T-helper 1 cell treated with Interleukin-12 subunit alpha and Interleukin-12 subunit beta and Interleukin-4 antibody, amounts not matched to agents 30 ng/mL and 1 ng/mL, for 36 hours (primary cell): ENCODE data around the gene JARID2. TPM values are rescaled to one million over a fixed set of nuclear protein-coding genes. Genes with fewer than 3 reads are reported as not detected.

Source experiments
- intact Hi-C: fragments of 100-400 bp; cut with micrococcal nuclease; formaldehyde crosslinking; loops from one replicate; pipeline ENCODE4 v1.15.1; 2024
- total RNA-seq: library from RNA; stranded (reverse); gene quantifications from 2 replicates; pipeline ENCODE4 v1.2.3, GENCODE V29; 2022

The JARID2 gene
- total RNA-seq, 1 donor from 2014 or later, result 40.3 TPM

DNA sequence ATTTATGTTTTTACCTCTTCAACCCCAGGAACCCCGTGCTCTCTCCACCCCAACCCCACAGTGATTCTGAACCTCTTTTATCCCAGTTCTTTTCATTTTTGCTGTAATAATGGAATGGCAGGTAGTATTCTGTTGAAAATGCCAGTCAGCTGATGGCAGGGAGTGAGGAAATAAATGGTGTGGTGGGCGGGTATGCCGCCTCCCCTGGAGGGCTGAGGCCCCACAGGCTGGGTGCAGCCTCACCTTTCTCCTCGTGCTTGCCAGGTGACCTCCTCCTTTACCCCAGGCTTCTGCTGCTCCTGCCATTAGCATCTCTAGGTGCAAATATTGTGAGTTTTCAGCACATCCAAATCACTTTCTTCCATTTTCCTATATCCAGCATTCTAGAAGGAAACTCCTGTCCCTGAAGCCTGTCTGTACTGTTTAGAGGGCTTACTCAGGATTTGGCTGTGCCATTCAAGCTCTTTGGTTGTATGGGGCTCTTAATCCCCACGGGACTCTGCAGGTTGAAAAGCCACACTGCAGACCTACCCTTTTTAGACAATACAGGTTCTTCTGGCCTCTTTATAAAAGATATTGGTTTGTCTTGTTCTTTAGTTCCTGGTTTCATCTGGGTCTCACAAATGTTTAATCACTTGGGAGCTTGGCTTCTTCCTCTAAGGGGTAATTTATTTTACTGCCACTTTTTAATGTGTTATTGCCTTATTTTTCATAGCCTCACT, 201.8 kb downstream of the JARID2 start:
- intact Hi-C loops, result no loop called here

DNA sequence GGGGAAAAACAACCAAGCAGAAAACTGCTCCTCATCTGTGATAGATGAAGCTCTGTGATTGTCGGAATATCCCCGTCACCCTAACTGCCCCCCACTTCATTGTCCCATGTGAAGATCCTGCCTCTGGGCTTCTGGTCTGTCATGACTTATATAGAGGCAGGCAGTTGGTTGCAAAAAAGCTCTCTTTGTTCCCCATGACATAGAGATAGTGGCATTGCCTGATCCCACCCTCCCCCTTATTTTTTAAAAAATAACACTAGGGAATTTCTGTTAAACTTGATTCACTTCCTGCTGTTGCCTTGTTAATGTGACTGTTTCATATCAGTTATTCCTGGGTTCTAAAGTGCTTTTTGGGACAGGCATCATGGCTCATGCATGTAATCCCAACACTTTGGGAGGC, 203.1 kb downstream of the JARID2 start:
- intact Hi-C loops, result no loop called here

- intact Hi-C loops, result loop anchor here (2.0 kb wide), 1 partner anchor 15 kb away; no protein-coding TSS in a partner anchor
These were observed 205.9 kb downstream of the JARID2 start for GRCh38 chr6:15451738-15452137.

DNA sequence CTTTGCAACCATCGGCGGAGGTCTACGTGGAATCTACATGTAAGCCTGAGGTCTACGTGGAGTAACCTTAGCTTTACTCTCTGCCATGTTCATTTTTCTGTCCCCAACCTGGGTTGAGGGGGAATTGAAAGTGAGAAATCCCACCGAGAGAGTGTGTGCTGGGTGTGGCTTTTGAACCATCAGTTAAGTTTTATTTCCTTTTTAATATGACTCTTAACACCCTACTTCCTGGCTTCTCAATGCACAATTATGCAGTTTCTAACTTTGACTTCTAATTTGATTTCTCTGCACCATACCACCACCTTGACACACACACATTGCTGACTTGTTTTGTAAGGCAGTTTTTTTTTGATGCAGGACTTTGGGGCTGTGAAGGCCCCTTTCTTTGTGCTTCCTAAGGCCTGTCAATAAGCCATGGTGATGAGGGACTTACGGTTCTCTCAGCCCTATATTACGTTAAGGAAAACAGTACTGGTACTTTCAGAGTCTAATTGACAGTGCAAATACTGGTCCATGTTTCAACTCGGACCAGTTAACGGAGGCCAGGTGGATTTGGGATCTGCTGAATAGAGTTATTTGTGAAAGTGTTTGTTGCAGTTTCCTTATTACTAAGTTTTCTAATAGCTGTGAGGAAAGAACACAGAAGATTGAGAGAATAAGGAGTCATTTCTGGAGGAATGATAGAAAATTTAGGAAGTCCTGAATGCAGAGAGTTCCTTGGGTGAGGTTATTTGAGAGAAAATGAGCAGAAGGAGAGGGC, 206.5 kb downstream of the JARID2 start:
- intact Hi-C loops, result no loop called here

- intact Hi-C loops, result no loop called here
These were observed 207.3 kb downstream of the JARID2 start for GRCh38 chr6:15453186-15453585.

GRCh38 chr6:15453622-15454021, 207.8 kb downstream of the JARID2 start:
- intact Hi-C loops, result no loop called here

DNA sequence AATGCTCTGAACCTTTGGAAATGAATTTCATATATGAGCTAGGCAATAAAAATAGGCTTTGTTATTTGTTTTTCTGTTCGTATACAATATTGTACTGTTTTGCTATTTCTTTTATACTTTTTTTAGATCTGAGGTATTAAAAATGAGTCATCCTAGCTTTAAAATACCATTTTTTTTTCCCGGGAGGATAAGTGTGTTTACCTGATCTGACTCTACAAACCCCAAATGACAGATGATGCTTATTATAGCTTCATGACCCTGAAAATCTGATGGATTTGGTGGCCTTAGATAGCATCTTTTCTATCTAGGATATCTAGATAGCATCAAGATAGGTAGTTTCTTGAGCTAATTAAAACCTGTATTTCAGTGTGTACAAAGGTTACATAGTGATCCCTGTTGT, 210.6 kb downstream of the JARID2 start:
- intact Hi-C loops, result no loop called here

DNA sequence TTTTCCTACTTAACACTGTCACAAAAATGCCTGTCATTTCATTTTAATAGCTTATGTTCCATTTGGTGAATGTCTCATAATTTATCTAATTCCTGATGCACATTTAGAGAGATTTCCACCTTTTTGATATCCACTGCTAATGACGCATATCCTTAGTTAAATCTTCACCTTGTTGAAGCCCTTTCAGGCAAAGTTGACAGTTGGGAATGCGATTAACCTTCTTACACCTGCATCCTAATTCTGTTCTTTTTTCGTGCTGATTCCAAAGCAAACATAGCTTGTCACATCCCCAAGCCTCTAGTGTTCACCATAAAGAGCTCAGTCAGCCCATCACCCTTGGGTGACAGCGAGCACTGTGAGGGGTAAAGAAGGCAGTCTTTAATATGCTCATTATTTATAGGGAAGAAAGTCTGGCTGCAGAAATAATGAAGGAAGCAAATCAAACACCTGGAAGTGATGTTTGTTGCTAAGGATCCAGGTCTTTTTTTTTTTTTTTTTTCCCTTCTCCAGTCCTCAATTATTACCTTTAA, 211.3 kb downstream of the JARID2 start:
- intact Hi-C loops, result no loop called here

DNA sequence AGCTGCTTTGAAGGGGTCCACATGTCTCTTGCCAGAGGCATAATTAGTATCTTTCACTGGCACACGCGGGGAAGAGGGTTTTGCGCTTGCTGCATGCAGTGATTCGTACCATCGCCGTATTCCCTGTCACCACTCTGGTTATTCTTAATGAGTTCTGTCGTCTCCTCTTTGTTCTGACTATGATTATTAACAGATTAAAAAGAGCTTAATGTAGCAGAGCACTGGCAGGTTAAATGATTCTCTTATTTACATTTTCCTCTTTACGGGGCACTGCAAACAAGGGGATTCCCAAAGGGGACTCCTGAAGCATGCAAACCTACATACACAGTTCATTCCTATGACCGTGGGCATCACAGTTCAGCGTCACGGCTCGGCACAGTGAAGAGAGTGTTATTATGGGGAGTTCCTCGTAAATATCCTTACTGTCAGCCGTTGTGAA, 212.2 kb downstream of the JARID2 start:
- intact Hi-C loops, result no loop called here

- intact Hi-C loops, result no loop called here
These were observed 214.3 kb downstream of the JARID2 start for GRCh38 chr6:15460110-15460727.

- intact Hi-C loops, result no loop called here
These were observed 215.5 kb downstream of the JARID2 start for GRCh38 chr6:15461127-15461944.

DNA sequence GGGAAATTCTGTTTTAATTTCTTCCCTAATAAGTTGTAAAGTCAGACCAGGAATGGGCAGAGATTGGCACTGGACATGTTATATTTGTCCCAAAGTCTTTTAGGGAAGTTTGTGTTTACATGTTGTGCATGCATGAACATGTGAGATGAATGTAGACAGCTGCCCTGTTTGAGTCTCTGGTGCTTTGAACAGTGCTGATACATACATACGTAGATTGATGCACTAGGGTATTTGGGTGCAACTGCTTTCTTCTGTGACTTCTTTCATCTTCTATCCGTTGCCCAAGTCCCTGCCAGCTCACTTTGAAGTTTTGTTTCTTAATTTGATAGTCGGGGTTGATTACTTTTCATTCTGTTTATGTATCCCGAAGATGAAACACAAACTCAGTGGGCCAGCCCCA, 216.4 kb downstream of the JARID2 start:
- intact Hi-C loops, result no loop called here

GRCh38 chr6:15462717-15463525, 217.1 kb downstream of the JARID2 start:
- intact Hi-C loops, result no loop called here

DNA sequence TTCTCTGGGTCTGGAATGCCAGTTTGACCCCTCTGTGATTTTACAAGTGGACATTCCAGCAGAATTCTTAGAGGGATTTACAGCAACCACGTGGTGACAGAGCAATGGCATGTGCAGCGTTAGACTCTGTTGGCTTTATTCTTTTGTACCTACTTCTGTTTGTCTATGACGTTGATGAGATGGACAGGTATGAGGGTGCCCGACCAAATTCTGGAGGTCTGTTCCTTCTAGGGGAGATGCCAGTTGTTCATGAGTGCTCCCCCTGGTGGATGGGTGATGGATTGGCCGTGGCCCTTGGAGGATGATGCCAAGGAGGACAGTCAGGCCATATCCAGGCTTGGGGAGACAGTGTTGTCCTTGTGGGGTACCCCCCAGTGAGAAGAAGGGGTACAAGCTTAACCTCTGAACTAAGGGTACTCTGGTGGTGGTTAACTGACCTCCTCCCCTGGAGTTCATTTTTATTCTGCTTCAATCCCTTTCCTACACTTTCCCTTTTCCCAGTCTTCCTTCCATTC, 218.4 kb downstream of the JARID2 start:
- intact Hi-C loops, result loop anchor here (1.0 kb wide), 2 partner anchors 137 to 219 kb away; no protein-coding TSS in a partner anchor

DNA sequence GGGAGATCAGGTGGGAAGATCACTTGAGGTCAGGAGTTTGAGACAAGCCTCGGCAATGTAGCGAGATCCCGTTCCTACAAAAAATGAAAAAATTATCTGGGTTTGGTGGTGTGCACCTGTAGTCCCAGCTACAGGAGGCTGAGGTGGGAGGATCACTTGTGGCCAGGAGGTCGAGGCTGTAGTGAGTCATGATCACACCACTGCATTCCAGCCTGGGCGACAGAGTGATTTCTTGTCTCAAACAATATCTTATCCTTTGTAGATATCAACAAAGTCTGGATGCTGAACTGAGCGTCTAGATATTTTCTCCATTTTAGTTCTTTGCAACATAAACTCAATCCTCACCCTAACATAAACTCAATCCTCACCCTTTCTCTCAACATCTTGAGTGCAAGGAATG, 219.3 kb downstream of the JARID2 start:
- intact Hi-C loops, result no loop called here

DNA sequence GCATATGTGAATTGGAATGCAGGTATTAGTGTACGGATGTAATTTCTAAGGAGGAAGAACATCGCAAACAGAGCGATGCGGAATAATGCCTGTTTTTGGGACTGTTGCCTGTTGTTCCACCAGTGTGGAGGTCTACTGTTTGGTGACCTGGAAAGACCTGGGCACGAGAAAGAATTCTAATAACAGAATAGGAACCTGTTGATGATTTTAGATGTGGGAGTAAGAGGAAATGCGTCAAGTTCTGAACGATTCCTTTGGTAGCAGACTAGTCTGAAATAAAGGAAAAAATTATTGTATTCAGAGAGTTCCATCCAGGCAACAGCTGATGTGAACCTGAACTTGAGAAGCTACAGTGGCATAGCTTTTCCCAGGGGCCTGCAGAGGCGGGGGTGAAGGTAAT, 224.9 kb downstream of the JARID2 start:
- intact Hi-C loops, result no loop called here

DNA sequence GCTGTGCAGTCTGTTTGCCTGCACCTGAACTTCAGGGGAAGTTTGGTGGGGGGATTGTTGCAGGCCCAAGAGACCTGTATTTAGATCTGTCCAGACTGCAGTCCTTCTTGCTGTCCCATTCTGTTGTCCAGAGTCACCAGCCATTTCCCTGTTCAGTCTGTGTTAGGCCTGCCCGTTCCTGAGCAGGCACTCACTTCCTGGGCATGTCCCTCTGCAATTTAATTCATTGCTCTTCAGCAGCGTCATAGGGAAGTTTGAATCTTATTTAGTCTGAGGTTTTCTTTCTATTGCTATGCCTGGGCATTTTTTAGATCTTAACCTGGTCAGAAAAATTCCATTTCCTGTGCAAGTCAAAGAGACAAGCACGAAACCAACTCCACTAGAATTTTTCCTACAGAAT, 226.8 kb downstream of the JARID2 start:
- intact Hi-C loops, result no loop called here

- intact Hi-C loops, result no loop called here
These were observed 227.3 kb downstream of the JARID2 start for GRCh38 chr6:15473174-15473573.

DNA sequence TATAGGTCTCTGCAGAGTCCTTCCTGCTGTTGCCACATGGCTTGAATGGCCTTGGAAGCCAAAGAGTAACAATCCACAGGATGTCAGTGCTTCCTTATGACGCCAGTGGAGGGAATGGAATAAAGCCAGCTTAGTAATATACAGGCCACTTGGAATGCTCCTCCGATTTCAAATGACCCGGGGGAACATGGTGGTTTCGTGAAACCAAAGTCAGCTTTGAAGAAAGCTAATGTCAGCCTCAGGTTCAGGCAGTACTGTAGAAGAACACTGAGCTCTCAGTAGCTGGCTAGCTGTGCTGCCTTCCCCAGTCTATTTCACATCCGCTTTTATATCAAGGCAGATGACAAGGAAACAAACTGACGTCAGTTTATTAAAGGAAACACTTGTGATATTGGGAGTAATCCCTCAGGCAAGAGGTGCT, 227.9 kb downstream of the JARID2 start:
- intact Hi-C loops, result no loop called here

GRCh38 chr6:15474196-15474595, 228.3 kb downstream of the JARID2 start:
- intact Hi-C loops, result no loop called here
